IMR-90 (cell line): ENCODE results near the gene SVEP1. TPM values are rescaled to one million over a fixed set of nuclear protein-coding genes. Genes with fewer than 3 reads are reported as not detected.

Source experiments
- ATAC-seq: fragments of 200-7000 bp; cut with Tn5 transposase; 2 replicates; pipeline ENCODE4 v1.9.1; 2020; ENCODE audit warnings: low read depth, mild to moderate bottlenecking, moderate library complexity
- BruUV-seq: library from RNA; stranded (reverse); fragments of 400-500 nt; replicated peaks from 2 replicates; lab custom pipeline; 2021; lab: Mats Ljungman, UMichigan
- CTCF ChIA-PET: fragments of 300-600 bp; formaldehyde crosslinking; extraction: SDS; loops from one replicate; lab custom pipeline; 2021; ENCODE audit warnings: antibody characterized with exemption; lab: Yijun Ruan, JAX
- POLR2A ChIA-PET: fragments of 300-600 bp; sonication (Branson Sonifier 250); formaldehyde crosslinking; loops from one replicate; lab custom pipeline; 2022; ENCODE audit warnings: antibody characterized with exemption; ENCODE audit not compliant: unreplicated experiment; lab: Charles Lee
- DNase-seq: peaks from one replicate; pipeline ENCODE4 v3.0.0; 2013
- H2AFZ ChIP-seq: replicated peaks from 2 replicates; pipeline ENCODE3; 2013; ENCODE audit warnings: low read length, mild to moderate bottlenecking; ENCODE audit not compliant: poor library complexity
- H2AK5ac ChIP-seq: 2 replicates; pipeline ENCODE4 v1.6.1; 2013; ENCODE audit warnings: low read depth, low read length, inconsistent platforms
- H2AK9ac ChIP-seq: replicated peaks from 2 replicates; pipeline ENCODE3; 2013; ENCODE audit warnings: mild to moderate bottlenecking, low read depth, low read length, moderate library complexity; ENCODE audit not compliant: poor library complexity
- H2BK120ac ChIP-seq: 2 replicates; pipeline ENCODE4 v1.6.1; 2013; ENCODE audit warnings: low read depth, low read length, inconsistent platforms
- H2BK15ac ChIP-seq: 3 replicates; pipeline ENCODE4 v1.6.1; 2013; ENCODE audit warnings: low read depth, low read length, inconsistent platforms
- H2BK20ac ChIP-seq: 2 replicates; pipeline ENCODE4 v1.6.1; 2013; ENCODE audit warnings: low read depth, mild to moderate bottlenecking, inconsistent platforms, low read length, moderate library complexity
- H2BK5ac ChIP-seq: 2 replicates; pipeline ENCODE4 v1.6.1; 2013; ENCODE audit warnings: mild to moderate bottlenecking, low read depth, low read length, inconsistent platforms; ENCODE audit not compliant: poor library complexity, severe bottlenecking
- H3K14ac ChIP-seq: replicated peaks from 2 replicates; pipeline ENCODE4 v1.6.1; 2013; ENCODE audit warnings: low read depth, low read length, inconsistent platforms
- H3K18ac ChIP-seq: 2 replicates; pipeline ENCODE4 v1.6.1; 2013; ENCODE audit warnings: low read depth, low read length, control low read depth
- H3K23ac ChIP-seq: 2 replicates; pipeline ENCODE4 v1.6.1; 2013; ENCODE audit warnings: low read depth, low read length, inconsistent platforms
- H3K27ac ChIP-seq: 2 replicates; pipeline ENCODE4 v1.5.1; 2013; ENCODE audit warnings: mild to moderate bottlenecking, control low read depth, low read length; ENCODE audit not compliant: insufficient read depth
- H3K27me3 ChIP-seq: 2 replicates; pipeline ENCODE4 v1.6.1; 2013; ENCODE audit warnings: low read length; ENCODE audit not compliant: control insufficient read depth, insufficient read depth
- H3K36me3 ChIP-seq: 2 replicates; pipeline ENCODE4 v1.6.1; 2013; ENCODE audit warnings: low read length, mixed read lengths; ENCODE audit not compliant: control insufficient read depth, insufficient read depth
- H3K4ac ChIP-seq: 2 replicates; pipeline ENCODE4 v1.6.1; 2013; ENCODE audit warnings: low read depth, low read length, inconsistent platforms
- H3K4me1 ChIP-seq: 2 replicates; pipeline ENCODE4 v1.6.1; 2013; ENCODE audit warnings: low read length, mixed read lengths; ENCODE audit not compliant: control insufficient read depth, insufficient read depth
- H3K4me2 ChIP-seq: 2 replicates; pipeline ENCODE4 v1.6.1; 2013; ENCODE audit warnings: low read depth, mild to moderate bottlenecking, control low read depth, low read length, moderate library complexity
- H3K4me3 ChIP-seq: 2 replicates; pipeline ENCODE4 v1.5.1; 2013; ENCODE audit warnings: low read depth, mild to moderate bottlenecking, control low read depth, low read length, moderate library complexity; ENCODE audit not compliant: insufficient read depth
- H3K56ac ChIP-seq: 2 replicates; pipeline ENCODE4 v1.6.1; 2013; ENCODE audit warnings: low read length, inconsistent platforms; ENCODE audit not compliant: insufficient read depth; ENCODE audit errors: extremely low read depth
- H3K79me1 ChIP-seq, 2 experiments: 2 replicates each; pipeline ENCODE4 v1.6.1; 2013; ENCODE audit warnings: low read length in 2 of 2, inconsistent platforms in 1 of 2, low read depth in 1 of 2
- H3K9ac ChIP-seq: 2 replicates; pipeline ENCODE4 v1.6.1; 2013; ENCODE audit warnings: low read depth, low read length, control low read depth
- H3K9me1 ChIP-seq: 2 replicates; pipeline ENCODE4 v1.6.1; 2013; ENCODE audit warnings: low read length, inconsistent platforms; ENCODE audit not compliant: insufficient read depth
- H3K9me3 ChIP-seq: 2 replicates; pipeline ENCODE4 v1.6.1; 2013; ENCODE audit warnings: low read length; ENCODE audit not compliant: control insufficient read depth, insufficient read depth
- H4K20me1 ChIP-seq: 2 replicates; pipeline ENCODE4 v1.6.1; 2013; ENCODE audit warnings: low read length, inconsistent platforms; ENCODE audit not compliant: insufficient read depth
- H4K5ac ChIP-seq: 2 replicates; pipeline ENCODE4 v1.6.1; 2013; ENCODE audit warnings: mild to moderate bottlenecking, low read depth, low read length, control low read depth
- H4K8ac ChIP-seq, 2 experiments: 2 replicates each; pipeline ENCODE4 v1.6.1; 2013; ENCODE audit warnings: low read depth in 2 of 2, low read length in 2 of 2, control low read depth in 1 of 2, inconsistent platforms in 1 of 2
- H4K91ac ChIP-seq: 2 replicates; pipeline ENCODE4 v1.6.1; 2013; ENCODE audit warnings: low read depth, low read length, inconsistent platforms; ENCODE audit not compliant: insufficient read depth
- POLR2A ChIP-seq: IDR thresholded peaks from 2 replicates; pipeline ENCODE4 v1.6.1; 2012; ENCODE audit warnings: mild to moderate bottlenecking, low read depth, low read length
- WGBS, 2 experiments: methylation state at CpG; one replicate each; pipeline versions ENCODE4 v1.1.5 to v1.1.7; 2013; ENCODE audit warnings: missing lambda C conversion rate in 2 of 2; ENCODE audit not compliant: insufficient read length in 1 of 2; ENCODE audit errors: extremely low coverage in 2 of 2; 5-methylcytosine and 5-hydroxymethylcytosine counted together
- dilution Hi-C: fragments of 300-500 bp; cut with HindIII; formaldehyde crosslinking; loops from one replicate; pipeline ENCODE4 v1.14.3; 2018; ENCODE audit warnings: low sequenced_read_pairs; ENCODE audit not compliant: unreplicated experiment
- in situ Hi-C: fragments of 300-500 bp; cut with MboI; formaldehyde crosslinking; loops from 3 replicates; pipeline ENCODE4 v1.14.3; 2019; ENCODE audit warnings: low sequenced_read_pairs, inconsistent platforms, mixed read lengths
- intact Hi-C: fragments of 100-400 bp; cut with micrococcal nuclease; formaldehyde crosslinking; loops from 2 replicates; pipeline ENCODE4 v1.10.0; 2022
- polyA plus RNA-seq, 3 experiments: library from polyadenylated mRNA; depleted of rRNA; stranded (reverse); fragments of >200 nt; gene quantifications; 2 replicates each; pipeline ENCODE4 v1.2.3, GENCODE V29; 2012; ENCODE audit warnings: low replicate concordance in 1 of 3
- total RNA-seq: library from RNA; depleted of rRNA; stranded (reverse); fragments of >200 nt; gene quantifications from 2 replicates; pipeline ENCODE4 v1.2.3, GENCODE V29; 2012
- TF ChIP-seq, protein P1 (sequence below): fragments of 150-350 bp; IDR thresholded peaks from 2 replicates; pipeline ENCODE4 v1.6.1; 2016; ENCODE audit warnings: low read depth, mild to moderate bottlenecking, low read length, moderate library complexity, borderline replicate concordance

Gene SVEP1
- total and polyA plus RNA-seq, 2 of the 4 experiments (the other 2 are of a cell fraction): 4.8 to 16.7 TPM

DNA sequence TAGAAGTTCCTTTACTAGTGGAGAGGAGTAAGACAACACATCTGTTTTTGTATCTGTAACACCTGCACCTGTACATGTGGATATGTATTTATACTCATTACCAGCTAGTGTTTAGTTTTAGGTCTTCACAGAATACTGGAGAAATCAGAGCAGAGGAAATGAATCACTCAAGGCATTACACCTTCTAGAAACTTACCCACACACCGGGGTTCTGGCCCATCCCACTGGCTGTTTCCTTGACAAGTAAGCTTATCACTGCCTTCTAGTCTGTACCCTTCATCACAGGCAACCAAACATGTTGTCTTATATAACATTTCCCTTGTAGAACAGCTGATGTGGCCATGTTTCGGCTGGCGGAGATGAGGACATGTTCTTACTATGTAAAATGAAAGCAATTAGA is 76.7 kb downstream of the SVEP1 start:
- in situ Hi-C loops: no loop called here

More for the DNA sequence above, 76.7 kb downstream of the SVEP1 start:
- Histone ChIP-seq H3K4me3 (no peak overlapping the region), H3K79me1 (no peaks in the 10 kb centered on the region), H4K8ac (no peak overlapping the region), H3K14ac (no peak overlapping the region), H3K4me2 (no peak overlapping the region), H3K18ac (no peak overlapping the region), H2BK20ac (no peak overlapping the region), H3K23ac (no peak overlapping the region), H3K56ac (no peak overlapping the region), H2BK120ac (no peak overlapping the region), H2AFZ (no peak overlapping the region), H2AK9ac (no peak overlapping the region), H3K4ac (no peak overlapping the region), H3K27me3 (no peaks in the 10 kb centered on the region), H4K5ac (no peak overlapping the region), H3K4me1 (no peaks in the 10 kb centered on the region), H3K9me1 (no peaks in the 10 kb centered on the region), H3K9ac (no peak overlapping the region), H3K27ac (no peak overlapping the region), H4K91ac (no peak overlapping the region), H3K36me3 (peaks cover 12% of the 10 kb centered on the region), H2BK5ac (no peak overlapping the region), H2AK5ac (no peak overlapping the region), H4K20me1 (no peaks in the 10 kb centered on the region), H3K9me3 (no peaks in the 10 kb centered on the region; the same call in 1 of the 2 replicates), H2BK15ac (no peak overlapping the region)
- CTCF ChIA-PET: interaction anchor here (0.6 kb wide), 1 partner anchor 303 kb away, joined by 3 read pairs; no protein-coding TSS in a partner anchor
- no TSS peak for BruUV-seq
- TF ChIP-seq, protein P1, sequence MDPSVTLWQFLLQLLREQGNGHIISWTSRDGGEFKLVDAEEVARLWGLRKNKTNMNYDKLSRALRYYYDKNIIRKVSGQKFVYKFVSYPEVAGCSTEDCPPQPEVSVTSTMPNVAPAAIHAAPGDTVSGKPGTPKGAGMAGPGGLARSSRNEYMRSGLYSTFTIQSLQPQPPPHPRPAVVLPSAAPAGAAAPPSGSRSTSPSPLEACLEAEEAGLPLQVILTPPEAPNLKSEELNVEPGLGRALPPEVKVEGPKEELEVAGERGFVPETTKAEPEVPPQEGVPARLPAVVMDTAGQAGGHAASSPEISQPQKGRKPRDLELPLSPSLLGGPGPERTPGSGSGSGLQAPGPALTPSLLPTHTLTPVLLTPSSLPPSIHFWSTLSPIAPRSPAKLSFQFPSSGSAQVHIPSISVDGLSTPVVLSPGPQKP: no peak
- no peak for TF ChIP-seq POLR2A
- no CpG with 5 or more reads among the region's 3 CpGs for WGBS, 2 experiments
- intact Hi-C loops: no loop called here
- POLR2A ChIA-PET: no interaction called here
- DNase-seq (peak; percentile 30), ATAC-seq (no peak)
- dilution Hi-C loops: no loop called here
